Natural killer cell (primary cell): ENCODE measurements around the gene TXNDC5. TPM values are rescaled to one million over a fixed set of nuclear protein-coding genes. Genes with fewer than 3 reads are reported as not detected.

ENCODE experiments used
- ATAC-seq, 3 donors: fragments of 150-1000 bp in 2 of 3; fragments of 200-7000 bp in 1 of 3; cut with Tn5 transposase; 1 replicate in 1 of 3; 2 replicates in 2 of 3; pipeline ENCODE4 v1.10.0; 2021; ENCODE audit warnings: mild to moderate bottlenecking in 2 of 3, moderate library complexity in 2 of 3
- DNase-seq, 2 donors: peaks; one replicate each; pipeline versions ENCODE4 v3.0.0 to v3.0.0-alpha.2; 2013 to 2021; ENCODE audit warnings: mixed read lengths in 1 of 2
- H3K27ac ChIP-seq: one replicate; pipeline ENCODE4 v1.5.1; 2013; ENCODE audit warnings: mild to moderate bottlenecking, low read length
- H3K27me3 ChIP-seq: one replicate; pipeline ENCODE4 v1.6.1; 2013; ENCODE audit warnings: low read length; ENCODE audit not compliant: control insufficient read depth, insufficient read depth
- H3K36me3 ChIP-seq: one replicate; pipeline ENCODE4 v1.6.1; 2013; ENCODE audit warnings: low read length; ENCODE audit not compliant: control insufficient read depth, insufficient read depth
- H3K4me1 ChIP-seq: one replicate; pipeline ENCODE4 v1.6.1; 2013; ENCODE audit warnings: low read length; ENCODE audit not compliant: control insufficient read depth, insufficient read depth
- H3K4me3 ChIP-seq: one replicate; pipeline ENCODE4 v1.5.1; 2013; ENCODE audit warnings: low read length
- H3K9me3 ChIP-seq: one replicate; pipeline ENCODE4 v1.6.1; 2013; ENCODE audit warnings: low read length; ENCODE audit not compliant: control insufficient read depth, insufficient read depth
- H3K27ac Mint-ChIP-seq, 2 donors: one replicate each; pipeline ENCODE4 v1.8.0; 2022; ENCODE audit warnings: mild to moderate bottlenecking in 2 of 2, mixed read lengths in 2 of 2, moderate library complexity in 1 of 2
- H3K27me3 Mint-ChIP-seq, 2 donors: one replicate each; pipeline ENCODE4 v1.8.0; 2022; ENCODE audit warnings: low read depth in 2 of 2, mixed read lengths in 2 of 2
- H3K36me3 Mint-ChIP-seq: one replicate; pipeline ENCODE4 v1.8.0; 2022; ENCODE audit warnings: mixed read lengths
- H3K4me1 Mint-ChIP-seq, 2 donors: one replicate each; pipeline ENCODE4 v1.8.0; 2022; ENCODE audit warnings: mixed read lengths in 2 of 2
- H3K4me3 Mint-ChIP-seq: one replicate; pipeline ENCODE4 v1.8.0; 2022; ENCODE audit warnings: mild to moderate bottlenecking, moderate library complexity, mixed read lengths
- H3K9me3 Mint-ChIP-seq, 2 donors: one replicate each; pipeline ENCODE4 v1.8.0; 2022; ENCODE audit warnings: mixed read lengths in 2 of 2
- WGBS: methylation state at CpG from one replicate; pipeline ENCODE4 v1.1.7; 2013; ENCODE audit warnings: missing lambda C conversion rate; ENCODE audit not compliant: insufficient coverage; 5-methylcytosine and 5-hydroxymethylcytosine counted together
- intact Hi-C: fragments of 100-400 bp; cut with micrococcal nuclease; formaldehyde crosslinking; loops from one replicate; pipeline ENCODE4 v1.14.2; 2022
- total RNA-seq, 4 donors: library from RNA; stranded (reverse); fragments of 120-200 nt in 1 of 4; gene quantifications; one replicate each; pipeline versions ENCODE4 v1.2.3 to v1.2.4, GENCODE V29; 2013 to 2022
- TF ChIP-seq, protein P1 (sequence below): fragments of 200-600 bp; IDR thresholded peaks from one replicate; pipeline ENCODE4 v1.8.0; 2022; ENCODE audit warnings: antibody characterized with exemption

Gene TXNDC5
- total RNA-seq, 3 donors from 2014 or later (not counting 1 experiment from before 2014, with no cell fraction given): 7.9 to 105 (median 9.7) TPM

DNA sequence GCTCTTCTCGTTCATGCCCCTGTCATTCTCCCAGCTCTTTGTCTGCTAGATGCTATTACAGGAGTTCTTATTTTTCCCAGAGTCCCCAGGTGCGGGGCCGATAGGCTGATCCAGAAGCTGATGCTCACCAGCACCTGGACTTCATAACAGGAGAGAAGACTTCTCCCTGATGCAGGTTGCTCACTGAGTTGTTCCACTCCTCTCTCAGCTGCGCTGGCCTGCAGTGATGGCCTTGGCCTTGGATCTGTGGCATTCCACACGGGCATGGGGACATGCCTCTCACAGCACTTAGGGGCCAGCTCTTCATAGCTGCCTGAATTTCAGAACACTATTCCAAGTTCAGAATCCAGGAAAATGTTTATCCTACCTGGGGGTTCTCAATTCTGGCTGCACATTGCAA lies 7.1 kb upstream of the TXNDC5 start:
- Mint-ChIP-seq H3K36me3 (no peaks in the 10 kb centered on the region), H3K4me3 (no peak overlapping the region), H3K27me3 (no peaks in the 10 kb centered on the region), H3K27ac (no peak overlapping the region), H3K9me3 (no peaks in the 10 kb centered on the region), H3K4me1 (no peaks in the 10 kb centered on the region)
- no peaks in the 10 kb centered on the region for H3K36me3 ChIP-seq
- ATAC-seq: no peak
- H3K27me3 ChIP-seq: no peaks in the 10 kb centered on the region
- no peaks in the 10 kb centered on the region for H3K4me1 ChIP-seq
- TF ChIP-seq, protein P1, sequence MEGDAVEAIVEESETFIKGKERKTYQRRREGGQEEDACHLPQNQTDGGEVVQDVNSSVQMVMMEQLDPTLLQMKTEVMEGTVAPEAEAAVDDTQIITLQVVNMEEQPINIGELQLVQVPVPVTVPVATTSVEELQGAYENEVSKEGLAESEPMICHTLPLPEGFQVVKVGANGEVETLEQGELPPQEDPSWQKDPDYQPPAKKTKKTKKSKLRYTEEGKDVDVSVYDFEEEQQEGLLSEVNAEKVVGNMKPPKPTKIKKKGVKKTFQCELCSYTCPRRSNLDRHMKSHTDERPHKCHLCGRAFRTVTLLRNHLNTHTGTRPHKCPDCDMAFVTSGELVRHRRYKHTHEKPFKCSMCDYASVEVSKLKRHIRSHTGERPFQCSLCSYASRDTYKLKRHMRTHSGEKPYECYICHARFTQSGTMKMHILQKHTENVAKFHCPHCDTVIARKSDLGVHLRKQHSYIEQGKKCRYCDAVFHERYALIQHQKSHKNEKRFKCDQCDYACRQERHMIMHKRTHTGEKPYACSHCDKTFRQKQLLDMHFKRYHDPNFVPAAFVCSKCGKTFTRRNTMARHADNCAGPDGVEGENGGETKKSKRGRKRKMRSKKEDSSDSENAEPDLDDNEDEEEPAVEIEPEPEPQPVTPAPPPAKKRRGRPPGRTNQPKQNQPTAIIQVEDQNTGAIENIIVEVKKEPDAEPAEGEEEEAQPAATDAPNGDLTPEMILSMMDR: no peak
- no peak overlapping the region for H3K4me3 ChIP-seq
- H3K27ac ChIP-seq: peak overlapping the region; percentile 52
- DNase-seq: no peak
- H3K9me3 ChIP-seq: no peaks in the 10 kb centered on the region
- intact Hi-C loops: no loop called here
- 82% methylated on average over 5 of the region's 5 CpGs for WGBS

DNA sequence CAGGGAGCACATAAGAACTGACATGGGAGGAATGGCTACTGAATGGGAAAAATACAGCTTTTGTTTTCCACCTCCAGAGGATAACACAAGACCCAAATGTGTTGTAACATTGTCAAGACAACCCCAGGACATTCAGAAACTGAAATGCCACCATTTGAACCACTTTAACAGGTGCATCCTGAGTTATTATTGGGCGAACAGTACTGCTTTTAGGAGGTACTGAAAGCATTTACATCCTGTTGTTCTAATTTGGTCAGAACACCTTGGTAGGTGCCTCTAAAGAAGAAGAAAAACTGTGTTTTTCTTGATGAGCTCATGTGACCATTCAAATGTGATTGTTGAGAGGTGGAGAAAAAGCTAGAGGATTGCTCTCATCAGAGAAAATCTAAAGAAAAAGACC lies 6.4 kb upstream of the TXNDC5 start:
- TF ChIP-seq, protein P1: no peak
- no peaks in the 10 kb centered on the region for H3K9me3 ChIP-seq
- no peaks in the 10 kb centered on the region for H3K27me3 ChIP-seq
- Mint-ChIP-seq H3K27me3 (no peaks in the 10 kb centered on the region), H3K36me3 (no peaks in the 10 kb centered on the region), H3K4me1 (no peaks in the 10 kb centered on the region), H3K9me3 (no peaks in the 10 kb centered on the region), H3K4me3 (no peak overlapping the region), H3K27ac (no peak overlapping the region)
- intact Hi-C loops: no loop called here
- no peak for DNase-seq
- H3K4me1 ChIP-seq: no peaks in the 10 kb centered on the region
- no peak overlapping the region for H3K4me3 ChIP-seq
- no peaks in the 10 kb centered on the region for H3K36me3 ChIP-seq
- 27% methylated on average over 1 of the region's 1 CpG for WGBS
- H3K27ac ChIP-seq: peak overlapping the region; percentile 60
- ATAC-seq: no peak

DNA sequence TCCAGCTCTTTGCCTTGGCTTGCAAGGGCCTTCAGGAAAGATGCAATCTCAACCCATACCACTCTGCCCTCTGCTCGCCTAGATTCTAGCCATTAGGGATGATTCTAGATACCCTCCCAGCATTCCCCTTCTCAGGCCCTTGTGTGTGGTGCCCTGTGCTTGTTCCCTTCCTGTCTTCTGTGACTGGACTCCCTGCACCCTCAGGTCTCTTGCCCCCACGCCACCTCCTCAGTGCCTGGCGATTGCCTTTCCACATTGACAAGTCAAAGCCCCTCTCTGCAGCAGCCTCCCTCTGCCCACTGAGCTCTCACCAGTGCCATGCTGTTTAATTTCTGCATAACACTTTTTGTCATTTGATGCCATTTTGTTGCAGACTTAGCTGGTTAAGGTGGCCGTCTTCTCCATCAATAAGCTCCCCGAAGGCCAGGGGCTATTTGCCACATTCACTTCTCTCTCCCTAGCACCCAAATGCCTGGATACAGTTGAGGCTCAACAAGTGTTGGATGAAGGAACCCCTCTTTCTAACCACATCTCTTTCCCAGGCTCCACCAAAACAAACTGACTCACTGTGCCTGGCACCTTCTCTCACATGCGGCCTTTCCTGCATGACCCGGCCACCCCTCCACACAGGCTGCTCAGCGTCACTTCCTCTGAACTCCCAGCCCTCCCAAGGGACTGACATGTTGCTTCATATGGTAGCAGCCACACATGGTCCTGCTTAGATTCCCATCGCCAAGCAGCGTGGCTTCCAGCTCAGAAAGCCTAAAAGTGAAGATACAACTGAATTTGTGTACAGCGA lies 4.6 kb upstream of the TXNDC5 start:
- H3K4me3 ChIP-seq: no peak overlapping the region

More for the DNA sequence above, 4.6 kb upstream of the TXNDC5 start:
- 74% methylated on average over 11 of the region's 11 CpGs for WGBS
- no peak overlapping the region for H3K27ac ChIP-seq
- no peaks in the 10 kb centered on the region for H3K9me3 ChIP-seq
- DNase-seq: no peak
- H3K9me3 Mint-ChIP-seq: no peaks in the 10 kb centered on the region
- ATAC-seq: no peak
- no peak overlapping the region for H3K27ac Mint-ChIP-seq
- peaks cover 6% of the 10 kb centered on the region for H3K4me1 ChIP-seq
- H3K27me3 ChIP-seq: no peaks in the 10 kb centered on the region
- H3K27me3 Mint-ChIP-seq: no peaks in the 10 kb centered on the region
- H3K36me3 Mint-ChIP-seq: no peaks in the 10 kb centered on the region
- intact Hi-C loops: no loop called here
- TF ChIP-seq, protein P1: no peak
- H3K4me3 Mint-ChIP-seq: no peak overlapping the region
- H3K4me1 Mint-ChIP-seq: peaks cover 0 to 5% of the 10 kb centered on the region in 2 donors
- no peaks in the 10 kb centered on the region for H3K36me3 ChIP-seq
